D341Med (cell line): ENCODE results near the gene ANKRD18A.
A peak's percentile ranks its signal among the peaks of the same experiment; 100 is the strongest.
"Not testable (repeated sequence)": the region's sequence is repeated elsewhere in the genome, so short reads cannot be mapped to it uniquely, and the experiment has no call there.

Experiments
- DNase-seq: peaks from one replicate; pipeline ENCODE4 v3.0.0; 2012; ENCODE audit warnings: low spot score

ANKRD18A gene

GRCh38 chr9:38626006-38626405 lies 5.6 kb upstream of the ANKRD18A start:
- DNase-seq, result no peak

- DNase-seq, result no peak
Measured at GRCh38 chr9:38622951-38623350, 2.6 kb upstream of the ANKRD18A start.

- peak; percentile 50 for DNase-seq
Measured at GRCh38 chr9:38622288-38622674, 1.9 kb upstream of the ANKRD18A start.

GRCh38 chr9:38621434-38622287 lies 1.3 kb upstream of the ANKRD18A start:
- peak; percentile 62 for DNase-seq

GRCh38 chr9:38619556-38620447 lies 594 bp downstream of the ANKRD18A start:
- DNase-seq, result no peak

GRCh38 chr9:38598029-38598745 lies 22.2 kb downstream of the ANKRD18A start:
- DNase-seq, result not testable (repeated sequence)

- not testable (repeated sequence) for DNase-seq
Measured at GRCh38 chr9:38595117-38595516, 25.3 kb downstream of the ANKRD18A start.

- DNase-seq, result not testable (repeated sequence)
Measured at GRCh38 chr9:38591346-38592063, 28.9 kb downstream of the ANKRD18A start.

- DNase-seq, result not testable (repeated sequence)
Measured at GRCh38 chr9:38583765-38584164, 36.6 kb downstream of the ANKRD18A start.

GRCh38 chr9:38580112-38580511 lies 40.3 kb downstream of the ANKRD18A start:
- DNase-seq, result not testable (repeated sequence)

GRCh38 chr9:38576181-38576580 lies 44.2 kb downstream of the ANKRD18A start:
- DNase-seq, result not testable (repeated sequence)

GRCh38 chr9:38566048-38566447 lies 54.3 kb downstream of the ANKRD18A start:
- not testable (repeated sequence) for DNase-seq

GRCh38 chr9:38565178-38565577 lies 55.2 kb downstream of the ANKRD18A start:
- not testable (repeated sequence) for DNase-seq

- not testable (repeated sequence) for DNase-seq
Measured at GRCh38 chr9:38563911-38564310, 56.5 kb downstream of the ANKRD18A start.

GRCh38 chr9:38561134-38561533 lies 59.3 kb downstream of the ANKRD18A start:
- DNase-seq, result not testable (repeated sequence)

GRCh38 chr9:38559172-38559571 lies 61.2 kb downstream of the ANKRD18A start:
- DNase-seq, result not testable (repeated sequence)

- not testable (repeated sequence) for DNase-seq
Measured at GRCh38 chr9:38557746-38558145, 62.6 kb downstream of the ANKRD18A start.

- DNase-seq, result not testable (repeated sequence)
Measured at GRCh38 chr9:38554966-38555365, 65.4 kb downstream of the ANKRD18A start.

GRCh38 chr9:38553019-38553418 lies 67.4 kb downstream of the ANKRD18A start:
- not testable (repeated sequence) for DNase-seq

- DNase-seq, result not testable (repeated sequence)
Measured at GRCh38 chr9:38546497-38547163, 73.8 kb downstream of the ANKRD18A start.

GRCh38 chr9:38540535-38540934 lies 79.9 kb downstream of the ANKRD18A start:
- not testable (repeated sequence) for DNase-seq
